Measurements from ENCODE around the gene NOTCH2.

- TF ChIP-seq CTCF (conservative IDR thresholded peaks at IDR 0.05) (no peak), ZFX (IDR thresholded peaks at IDR 0.05) (no peak)
Observed at GRCh38 chr1:119895102-119895501, 174.4 kb downstream of the NOTCH2 start.

Measured in C4-2B (cell line).